Liver (tissue), 9 donors: ENCODE results near the gene NR4A2. TPM values are rescaled to one million over a fixed set of nuclear protein-coding genes. Genes with fewer than 3 reads are reported as not detected.

ENCODE experiments used
- DNase-seq: peaks from one replicate; pipeline ENCODE4 v3.0.0-alpha.2; 2017; ENCODE audit warnings: low spot score
- H3K27ac ChIP-seq, 2 donors: one replicate each; pipeline ENCODE4 v1.7.0; 2013; ENCODE audit warnings: inconsistent platforms in 2 of 2, low read length in 2 of 2, control low read depth in 1 of 2, low read depth in 1 of 2, mild to moderate bottlenecking in 1 of 2
- H3K27me3 ChIP-seq, 4 donors: one replicate each; pipeline versions ENCODE4 v1.6.1 to v1.7.0; 2013; ENCODE audit warnings: low read length in 3 of 4, inconsistent platforms in 1 of 4, mild to moderate bottlenecking in 1 of 4, moderate library complexity in 1 of 4; ENCODE audit not compliant: control insufficient read depth in 4 of 4, insufficient read depth in 4 of 4
- H3K36me3 ChIP-seq, 4 donors: one replicate each; pipeline versions ENCODE4 v1.6.1 to v1.7.0; 2013; ENCODE audit warnings: low read length in 3 of 4, mild to moderate bottlenecking in 3 of 4, low read depth in 1 of 4, moderate library complexity in 1 of 4; ENCODE audit not compliant: control insufficient read depth in 4 of 4, insufficient read depth in 3 of 4
- H3K4me1 ChIP-seq, 4 donors: one replicate each; pipeline versions ENCODE4 v1.6.1 to v1.7.0; 2013; ENCODE audit warnings: low read length in 3 of 4, mild to moderate bottlenecking in 3 of 4, moderate library complexity in 1 of 4; ENCODE audit not compliant: control insufficient read depth in 4 of 4, insufficient read depth in 4 of 4
- H3K4me3 ChIP-seq, 3 donors: one replicate each; pipeline versions ENCODE4 v1.6.1 to v1.7.0; 2013; ENCODE audit warnings: low read length in 3 of 3, control low read depth in 1 of 3, low read depth in 1 of 3, mild to moderate bottlenecking in 1 of 3
- H3K9ac ChIP-seq, 2 donors: one replicate each; pipeline ENCODE4 v1.7.0; 2013; ENCODE audit warnings: low read length in 2 of 2, mild to moderate bottlenecking in 2 of 2, moderate library complexity in 2 of 2, control low read depth in 1 of 2, low read depth in 1 of 2
- H3K9me3 ChIP-seq, 4 donors: one replicate each; pipeline versions ENCODE4 v1.6.1 to v1.7.0; 2013; ENCODE audit warnings: low read length in 3 of 4; ENCODE audit not compliant: control insufficient read depth in 4 of 4
- CTCF ChIP-seq: fragments of 150-350 bp; IDR thresholded peaks from 2 replicates; pipeline ENCODE4 v1.5.1; 2017; ENCODE audit warnings: improper control_type of control experiment, low read depth, low read length; ENCODE audit not compliant: missing input control
- FOXA1 ChIP-seq: IDR thresholded peaks from 2 replicates; pipeline ENCODE4 v1.6.1; 2016; ENCODE audit warnings: antibody characterized with exemption
- FOXA2 ChIP-seq: IDR thresholded peaks from 2 replicates; pipeline ENCODE4 v1.6.1; 2016; ENCODE audit warnings: antibody characterized with exemption
- JUND ChIP-seq, 2 donors: IDR thresholded peaks; 2 replicates each; pipeline ENCODE4 v1.6.1; 2016; ENCODE audit warnings: antibody characterized with exemption in 2 of 2
- MAX ChIP-seq: IDR thresholded peaks from 2 replicates; pipeline ENCODE4 v1.6.1; 2016; ENCODE audit warnings: antibody characterized with exemption
- RAD21 ChIP-seq, 2 donors: IDR thresholded peaks; 2 replicates each; pipeline ENCODE4 v1.6.1; 2016; ENCODE audit warnings: antibody characterized with exemption in 2 of 2, mild to moderate bottlenecking in 2 of 2
- REST ChIP-seq: IDR thresholded peaks from 2 replicates; pipeline ENCODE4 v1.6.1; 2016; ENCODE audit warnings: antibody characterized with exemption, mild to moderate bottlenecking
- RXRA ChIP-seq, 2 donors: IDR thresholded peaks; 2 replicates each; pipeline ENCODE4 v1.6.1; 2017 to 2018; ENCODE audit warnings: antibody characterized with exemption in 2 of 2, mild to moderate bottlenecking in 1 of 2
- SP1 ChIP-seq: IDR thresholded peaks from 2 replicates; pipeline ENCODE4 v1.6.1; 2018; ENCODE audit warnings: antibody characterized with exemption, mild to moderate bottlenecking
- TAF1 ChIP-seq: conservative IDR thresholded peaks from 2 replicates; pipeline ENCODE4 v1.6.1; 2016; ENCODE audit warnings: antibody characterized with exemption, mild to moderate bottlenecking
- YY1 ChIP-seq: IDR thresholded peaks from 2 replicates; pipeline ENCODE4 v1.6.1; 2016; ENCODE audit warnings: antibody characterized with exemption, mild to moderate bottlenecking
- ZBTB33 ChIP-seq: IDR thresholded peaks from 2 replicates; pipeline ENCODE4 v1.6.1; 2016; ENCODE audit warnings: antibody characterized with exemption
- WGBS: extraction: QIAGEN DNeasy Blood & Tissue Kit; methylation state at CpG from one replicate; pipeline ENCODE4 v1.1.7; 2013; 5-methylcytosine and 5-hydroxymethylcytosine counted together
- polyA plus RNA-seq, 2 donors: library from polyadenylated mRNA; stranded (reverse) in 1 of 2; unstranded in 1 of 2; fragments of 200-250 nt in 1 of 2; fragments of >200 nt in 1 of 2; fragmentation: Nextera tagmentation in 1 of 2; extraction: Ambion mirVana in 1 of 2; gene quantifications; one replicate each; pipeline versions ENCODE4 v1.2.1 to v1.2.3, GENCODE V29; 2013 to 2015
- total RNA-seq, 2 donors: library from RNA; depleted of rRNA; stranded (reverse); fragments of >200 nt; gene quantifications; one replicate each; pipeline ENCODE4 v1.2.3, GENCODE V29; 2014
- donor health status: healthy.
- donor health status: healthy.
- donor health status: healthy.
- donor health status: healthy.
- donor health status: healthy.

Gene NR4A2
- total and polyA plus RNA-seq, 4 donors = 0.08 to 0.96 (median 0.25) TPM

GRCh38 chr2:156352911-156353310, 20.4 kb upstream of the NR4A2 start:
- H3K9ac ChIP-seq = no peak overlapping the region
- H3K27me3 ChIP-seq = no peaks in the 10 kb centered on the region
- no peak overlapping the region for H3K27ac ChIP-seq
- H3K4me3 ChIP-seq = no peak overlapping the region
- no peaks in the 10 kb centered on the region for H3K4me1 ChIP-seq
- H3K36me3 ChIP-seq = no peaks in the 10 kb centered on the region
- DNase-seq = no peak
- TF ChIP-seq MAX = no peak
- TF ChIP-seq REST = no peak
- TF ChIP-seq CTCF = no peak
- H3K9me3 ChIP-seq = no peaks in the 10 kb centered on the region
- 92% methylated on average over 1 of the region's 1 CpG for WGBS

- no peaks in the 10 kb centered on the region for H3K9me3 ChIP-seq
- TF ChIP-seq TAF1 (no peak), SP1 (no peak), ZBTB33 (no peak), FOXA2 (no peak), JUND (IDR thresholded peaks at IDR 0.05) (no peak), FOXA1 (no peak)
- WGBS = 91% methylated on average over 7 of the region's 7 CpGs
- no peak for DNase-seq
- no peaks in the 10 kb centered on the region for H3K36me3 ChIP-seq
- no peaks in the 10 kb centered on the region for H3K4me1 ChIP-seq
- H3K4me3 ChIP-seq = no peak overlapping the region
- H3K9ac ChIP-seq = no peak overlapping the region
- H3K27ac ChIP-seq = no peak overlapping the region
- no peaks in the 10 kb centered on the region for H3K27me3 ChIP-seq
Measured at GRCh38 chr2:156350374-156351142, 18.0 kb upstream of the NR4A2 start.

- H3K9ac ChIP-seq = no peak overlapping the region
- no peak for TF ChIP-seq YY1
- TF ChIP-seq RAD21 (IDR thresholded peaks at IDR 0.05) = no peak
- TF ChIP-seq CTCF = no peak
- no peak for TF ChIP-seq FOXA2
- no peak for TF ChIP-seq MAX
- TF ChIP-seq RXRA (IDR thresholded peaks at IDR 0.05) = no peak
- no peaks in the 10 kb centered on the region for H3K36me3 ChIP-seq
- H3K27me3 ChIP-seq = no peaks in the 10 kb centered on the region
- DNase-seq = no peak
- H3K4me1 ChIP-seq = no peaks in the 10 kb centered on the region
- H3K4me3 ChIP-seq = no peak overlapping the region
- H3K9me3 ChIP-seq = no peaks in the 10 kb centered on the region
- H3K27ac ChIP-seq = no peak overlapping the region
Measured at GRCh38 chr2:156349605-156350004, 17.1 kb upstream of the NR4A2 start.
